Activated CD4-positive, CD25-positive, alpha-beta regulatory T cell (primary cell): ENCODE measurements around the gene CCSER1.

Experiments
- DNase-seq, 4 experiments: peaks; one replicate each; lab custom pipeline; 2025; lab: John Stamatoyannopoulos, UW

The CCSER1 gene

GRCh38 chr4:90128961-90129495 is 1.8 kb downstream of the CCSER1 start:
- no peak for DNase-seq

GRCh38 chr4:90130076-90130475 is 2.9 kb downstream of the CCSER1 start:
- DNase-seq: no peak

GRCh38 chr4:90137555-90137954 is 10.4 kb downstream of the CCSER1 start:
- no peak for DNase-seq

GRCh38 chr4:90142081-90142480 is 14.9 kb downstream of the CCSER1 start:
- DNase-seq: no peak

DNA sequence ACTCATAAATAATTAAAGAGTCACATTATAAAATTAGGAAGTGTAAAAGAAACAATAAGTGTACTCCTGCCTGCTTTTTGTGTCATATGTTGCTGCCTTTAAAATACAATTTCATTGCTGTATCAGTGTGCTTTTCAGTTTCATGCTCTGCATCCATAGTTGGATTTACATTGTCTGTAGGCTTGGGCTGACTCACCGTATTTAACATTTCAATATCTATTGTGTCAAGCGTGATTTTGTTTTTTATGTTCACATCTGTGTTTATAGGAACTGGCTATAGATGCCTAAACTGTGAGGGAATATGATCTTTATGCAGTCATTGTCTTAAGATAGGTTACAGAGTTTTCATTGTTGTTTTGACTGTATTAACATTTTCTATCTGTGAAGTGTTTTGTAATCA is 18.1 kb downstream of the CCSER1 start:
- no peak for DNase-seq

DNA sequence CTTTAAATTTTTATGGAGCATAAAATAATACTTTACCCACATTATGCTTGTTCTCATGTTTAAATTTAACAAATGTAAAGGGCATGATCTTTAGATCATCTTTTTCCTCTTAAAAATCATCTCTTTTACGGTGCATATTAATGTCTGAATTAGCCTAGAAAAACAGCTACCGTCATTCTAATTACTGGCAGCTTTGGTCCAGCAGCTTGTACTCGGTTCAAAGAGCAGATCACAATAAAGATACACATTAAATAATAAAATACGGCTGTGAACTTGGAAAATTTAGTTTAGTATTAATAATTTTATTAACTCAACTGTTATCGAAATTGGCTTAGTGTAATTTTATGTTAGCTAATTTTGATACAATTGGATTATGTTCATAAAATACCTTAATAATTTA is 19.1 kb downstream of the CCSER1 start:
- DNase-seq: no peak

- DNase-seq: no peak
Measured at GRCh38 chr4:90148574-90149148, 21.5 kb downstream of the CCSER1 start.

GRCh38 chr4:90152024-90152423 is 24.8 kb downstream of the CCSER1 start:
- DNase-seq: no peak

DNA sequence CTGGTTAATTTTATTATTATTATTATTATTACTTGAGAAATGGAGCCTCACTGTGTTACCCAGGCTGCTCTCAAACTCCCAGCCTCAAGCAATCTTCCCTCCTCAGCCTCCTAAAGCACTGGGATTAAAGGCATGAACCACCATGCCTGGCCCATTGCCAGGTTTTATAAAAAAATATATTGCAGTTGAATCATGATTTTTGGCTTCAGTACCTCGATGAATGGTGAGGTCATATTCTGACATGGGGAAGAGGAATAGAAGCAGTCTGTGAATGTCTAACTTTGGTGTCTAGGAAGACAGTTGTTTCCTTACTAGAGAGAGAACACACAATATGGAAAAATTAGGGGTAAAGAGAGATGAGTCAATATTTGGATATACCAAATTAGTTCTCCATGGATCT is 32.0 kb downstream of the CCSER1 start:
- DNase-seq: no peak

GRCh38 chr4:90160044-90160443 is 32.9 kb downstream of the CCSER1 start:
- no peak for DNase-seq

GRCh38 chr4:90162566-90162965 is 35.4 kb downstream of the CCSER1 start:
- DNase-seq: no peak

GRCh38 chr4:90163872-90164271 is 36.7 kb downstream of the CCSER1 start:
- no peak for DNase-seq

GRCh38 chr4:90165883-90166282 is 38.7 kb downstream of the CCSER1 start:
- DNase-seq: no peak

- no peak for DNase-seq
Measured at GRCh38 chr4:90171491-90171890, 44.3 kb downstream of the CCSER1 start.

DNA sequence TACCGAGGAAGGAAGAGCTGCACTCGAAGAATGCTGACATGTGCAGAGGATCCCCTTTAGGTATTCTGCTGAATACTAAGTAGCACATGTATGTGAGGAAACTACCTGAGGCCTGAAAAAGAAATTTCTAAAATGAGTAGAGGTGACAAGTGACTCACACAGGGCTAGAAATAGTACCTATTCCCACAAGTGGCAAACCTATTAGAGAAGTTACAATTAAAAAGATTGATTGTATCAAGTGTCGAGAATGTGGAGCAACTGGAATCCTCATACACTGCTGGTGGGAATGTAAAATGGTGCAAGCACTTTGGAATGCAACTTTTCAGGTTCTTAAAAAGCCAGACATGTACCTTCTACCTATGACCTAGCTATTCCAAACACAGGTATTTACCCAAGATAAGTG is 47.4 kb downstream of the CCSER1 start:
- DNase-seq: no peak

GRCh38 chr4:90181644-90182043 is 54.5 kb downstream of the CCSER1 start:
- no peak for DNase-seq

DNA sequence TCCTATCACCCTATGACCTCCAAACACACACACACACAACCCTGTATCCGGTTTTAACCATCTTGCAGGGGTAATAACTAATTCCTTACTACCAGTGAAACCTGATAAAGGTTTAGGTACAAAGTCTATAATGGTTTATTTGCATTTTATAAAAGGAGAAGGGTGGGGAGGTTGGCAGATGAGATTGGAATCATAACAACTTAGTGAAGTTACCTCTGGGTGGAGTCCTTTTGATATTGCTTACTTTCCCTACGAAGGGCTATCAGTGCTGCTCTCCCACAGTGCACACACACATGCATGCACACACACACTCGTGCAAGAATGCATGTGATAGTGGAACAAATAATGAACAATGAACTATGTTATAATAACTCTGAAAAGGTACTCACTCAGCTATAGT is 56.1 kb downstream of the CCSER1 start:
- DNase-seq: no peak

- no peak for DNase-seq
Measured at GRCh38 chr4:90184560-90184959, 57.4 kb downstream of the CCSER1 start.

DNA sequence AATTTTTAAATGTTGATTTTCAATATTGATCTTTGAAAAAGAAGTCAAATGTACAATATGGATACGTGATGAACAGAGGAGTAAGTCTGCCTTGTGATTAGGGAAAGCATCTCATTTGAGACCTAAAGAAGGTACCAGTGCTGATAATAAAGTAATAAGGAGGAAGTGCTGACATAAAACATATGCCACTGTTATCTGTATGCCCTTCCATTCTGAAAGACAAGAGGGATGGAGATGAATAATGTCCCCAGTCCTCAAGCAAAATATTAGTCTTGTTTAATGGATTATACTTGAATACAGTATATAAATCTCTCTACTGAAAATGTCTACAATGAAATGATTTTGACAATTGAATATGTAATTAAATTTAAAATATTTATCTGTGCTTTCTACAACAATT is 58.2 kb downstream of the CCSER1 start:
- DNase-seq: no peak

DNA sequence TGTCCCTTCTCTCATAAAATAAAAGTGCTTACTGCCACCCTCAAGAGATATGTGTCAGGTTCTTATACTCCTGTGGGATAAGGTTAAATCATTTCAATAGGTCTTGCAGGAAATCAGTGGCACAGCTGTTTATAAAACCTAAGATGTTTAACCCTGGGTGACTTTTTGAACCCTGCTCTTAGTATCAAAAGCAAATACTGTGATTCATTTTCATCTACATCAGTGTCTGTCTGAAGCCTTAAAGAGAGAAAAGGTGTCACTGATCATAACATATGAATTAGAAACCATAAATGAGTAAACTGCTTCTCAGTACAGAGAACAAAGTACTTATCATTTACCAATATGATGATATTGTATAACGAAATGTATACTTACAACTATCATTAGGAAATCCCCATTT is 59.0 kb downstream of the CCSER1 start:
- no peak for DNase-seq

GRCh38 chr4:90187148-90187884 is 60.1 kb downstream of the CCSER1 start:
- no peak for DNase-seq

DNA sequence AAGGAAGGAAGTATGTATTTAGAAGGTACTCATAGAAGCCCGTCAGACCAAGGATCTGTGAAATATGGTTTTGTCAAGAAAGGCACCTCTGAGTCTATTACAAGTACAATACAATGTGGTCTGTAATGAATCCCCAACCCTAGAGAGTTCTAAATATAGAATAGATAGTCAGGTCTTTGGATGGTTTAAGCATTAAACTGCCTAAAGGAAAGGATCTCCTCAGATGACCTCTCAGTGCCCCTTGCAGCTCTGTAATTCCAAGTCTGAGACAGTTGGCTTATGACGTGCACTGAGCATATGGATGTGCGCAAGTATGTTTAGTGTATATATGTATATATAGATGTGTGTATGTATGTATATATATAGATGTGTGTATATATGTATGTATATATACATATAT is 62.0 kb downstream of the CCSER1 start:
- DNase-seq: no peak

- no peak for DNase-seq
Measured at GRCh38 chr4:90189946-90190345, 62.8 kb downstream of the CCSER1 start.

DNA sequence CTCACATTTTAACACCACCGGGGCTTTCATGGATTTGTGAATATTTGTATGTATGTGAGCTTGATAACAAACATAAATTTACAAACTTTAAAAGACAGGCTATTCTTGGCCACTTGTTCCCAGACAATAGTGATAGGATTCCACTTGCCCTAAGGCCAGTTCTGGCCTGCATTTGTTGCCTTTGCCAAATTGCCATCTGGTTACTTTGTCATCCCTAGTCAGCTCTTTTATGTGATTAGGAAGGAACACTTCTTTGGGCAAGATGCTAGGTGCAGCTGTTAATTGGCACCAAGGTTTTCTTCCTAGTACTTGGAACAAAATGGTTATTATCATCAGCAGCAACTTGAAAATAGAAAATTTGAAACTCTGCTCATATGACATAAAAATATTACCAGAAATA is 63.3 kb downstream of the CCSER1 start:
- no peak for DNase-seq
